Skeletal muscle satellite cell (primary cell): ENCODE data around the gene MYH15.

Experiments used
- H3K27me3 ChIP-seq: 2 replicates; pipeline ENCODE4 v1.7.0; 2013; ENCODE audit warnings: low read length; ENCODE audit not compliant: control insufficient read depth, insufficient read depth
- H3K36me3 ChIP-seq: 2 replicates; pipeline ENCODE4 v1.7.0; 2013; ENCODE audit warnings: mild to moderate bottlenecking, control low read depth, low read length; ENCODE audit not compliant: insufficient read depth
- H3K4me1 ChIP-seq: 2 replicates; pipeline ENCODE4 v1.7.0; 2013; ENCODE audit warnings: low read length; ENCODE audit not compliant: control insufficient read depth, insufficient read depth
- H3K4me2 ChIP-seq: 2 replicates; pipeline ENCODE4 v1.7.0; 2013; ENCODE audit warnings: mild to moderate bottlenecking, low read length
- H3K4me3 ChIP-seq: 2 replicates; pipeline ENCODE4 v1.7.0; 2013; ENCODE audit warnings: low read length
- H3K9ac ChIP-seq: 2 replicates; pipeline ENCODE4 v1.7.0; 2013; ENCODE audit warnings: mild to moderate bottlenecking, low read depth, low read length, moderate library complexity
- H3K9me3 ChIP-seq: replicated peaks from 2 replicates; pipeline ENCODE4 v1.7.0; 2013; ENCODE audit warnings: mild to moderate bottlenecking, control low read depth, low read length

Gene MYH15

DNA sequence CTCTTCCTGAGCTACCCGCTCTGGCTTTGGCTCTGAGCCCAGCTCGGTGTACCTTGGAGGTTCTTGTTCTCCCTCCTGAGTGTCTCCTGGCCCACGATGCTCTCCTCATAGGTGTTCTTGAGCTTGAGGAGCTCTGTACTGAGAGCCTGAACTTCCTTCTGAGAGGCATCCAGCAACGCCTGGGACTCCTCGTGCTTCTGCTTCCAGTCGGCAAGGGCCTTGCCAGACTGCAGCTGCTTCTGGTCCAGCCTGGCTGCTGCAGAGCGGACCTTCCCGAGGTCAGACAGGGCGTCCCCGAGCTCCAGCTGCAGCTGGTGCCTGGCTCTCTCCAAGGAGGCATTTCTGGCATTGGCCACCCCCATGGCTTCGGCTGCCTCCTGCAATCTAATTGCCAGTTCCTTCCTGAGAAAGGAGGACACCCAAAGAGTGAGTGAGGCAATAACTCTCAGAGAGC lies 99.8 kb downstream of the MYH15 start:
- Histone ChIP-seq H3K4me3 (no peak overlapping the region), H3K4me2 (no peak overlapping the region), H3K4me1 (no peaks in the 10 kb centered on the region), H3K9ac (no peak overlapping the region), H3K36me3 (no peaks in the 10 kb centered on the region), H3K9me3 (no peaks in the 10 kb centered on the region), H3K27me3 (no peaks in the 10 kb centered on the region)

- Histone ChIP-seq H3K4me3 (no peak overlapping the region), H3K9ac (no peak overlapping the region), H3K9me3 (no peaks in the 10 kb centered on the region), H3K27me3 (no peaks in the 10 kb centered on the region), H3K36me3 (no peaks in the 10 kb centered on the region), H3K4me1 (no peaks in the 10 kb centered on the region), H3K4me2 (no peak overlapping the region)
These were observed 100.6 kb downstream of the MYH15 start for GRCh38 chr3:108409800-108410178.

- H3K4me2 ChIP-seq = no peak overlapping the region
- H3K4me3 ChIP-seq = no peak overlapping the region
- no peaks in the 10 kb centered on the region for H3K36me3 ChIP-seq
- peaks cover 5% of the 10 kb centered on the region for H3K4me1 ChIP-seq
- H3K9ac ChIP-seq = no peak overlapping the region
- no peaks in the 10 kb centered on the region for H3K27me3 ChIP-seq
- H3K9me3 ChIP-seq = no peaks in the 10 kb centered on the region
These were observed 101.3 kb downstream of the MYH15 start for GRCh38 chr3:108408883-108409799.

GRCh38 chr3:108407886-108408285 lies 102.5 kb downstream of the MYH15 start:
- Histone ChIP-seq H3K36me3 (no peaks in the 10 kb centered on the region), H3K4me3 (no peak overlapping the region), H3K27me3 (no peaks in the 10 kb centered on the region), H3K9me3 (no peaks in the 10 kb centered on the region), H3K4me1 (peaks cover 6% of the 10 kb centered on the region), H3K4me2 (no peak overlapping the region), H3K9ac (no peak overlapping the region)

- H3K27me3 ChIP-seq = no peaks in the 10 kb centered on the region
- H3K36me3 ChIP-seq = no peaks in the 10 kb centered on the region
- H3K9me3 ChIP-seq = no peaks in the 10 kb centered on the region
- no peak overlapping the region for H3K4me2 ChIP-seq
- peaks cover 6% of the 10 kb centered on the region for H3K4me1 ChIP-seq
- no peak overlapping the region for H3K4me3 ChIP-seq
- no peak overlapping the region for H3K9ac ChIP-seq
These were observed 103.7 kb downstream of the MYH15 start for GRCh38 chr3:108406661-108407206.

- H3K4me3 ChIP-seq = no peak overlapping the region
- H3K4me1 ChIP-seq = peaks cover 6% of the 10 kb centered on the region
- no peaks in the 10 kb centered on the region for H3K27me3 ChIP-seq
- no peak overlapping the region for H3K4me2 ChIP-seq
- H3K9ac ChIP-seq = no peak overlapping the region
- H3K9me3 ChIP-seq = no peaks in the 10 kb centered on the region
- no peaks in the 10 kb centered on the region for H3K36me3 ChIP-seq
These were observed 104.2 kb downstream of the MYH15 start for GRCh38 chr3:108406063-108406660.

DNA sequence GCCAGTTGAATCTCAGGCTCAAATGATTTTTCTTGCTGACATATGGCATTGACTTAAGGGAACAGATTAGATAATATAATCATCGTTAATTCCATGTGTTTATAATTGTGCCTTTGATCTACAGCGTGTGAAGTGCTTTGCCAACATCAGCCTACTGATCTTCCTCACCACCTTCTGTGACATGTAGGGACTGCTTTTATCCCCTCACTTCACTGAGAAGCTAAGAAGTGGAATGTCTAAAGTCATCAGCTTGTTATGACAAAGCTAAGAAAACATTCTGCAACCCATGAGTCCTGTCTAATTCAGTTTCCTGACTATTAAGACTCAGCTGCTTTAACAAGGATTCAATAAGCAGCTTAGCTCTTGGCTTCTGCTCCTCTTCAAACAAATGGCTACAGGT lies 106.0 kb downstream of the MYH15 start:
- H3K36me3 ChIP-seq = no peaks in the 10 kb centered on the region
- no peak overlapping the region for H3K9ac ChIP-seq
- no peak overlapping the region for H3K4me3 ChIP-seq
- no peaks in the 10 kb centered on the region for H3K27me3 ChIP-seq
- H3K4me2 ChIP-seq = no peak overlapping the region
- H3K4me1 ChIP-seq = peaks cover 6% of the 10 kb centered on the region
- no peaks in the 10 kb centered on the region for H3K9me3 ChIP-seq

- Histone ChIP-seq H3K9me3 (no peaks in the 10 kb centered on the region), H3K4me2 (no peak overlapping the region), H3K4me1 (peaks cover 6% of the 10 kb centered on the region), H3K9ac (no peak overlapping the region), H3K36me3 (no peaks in the 10 kb centered on the region), H3K4me3 (no peak overlapping the region), H3K27me3 (no peaks in the 10 kb centered on the region)
These were observed 106.6 kb downstream of the MYH15 start for GRCh38 chr3:108403686-108404345.

DNA sequence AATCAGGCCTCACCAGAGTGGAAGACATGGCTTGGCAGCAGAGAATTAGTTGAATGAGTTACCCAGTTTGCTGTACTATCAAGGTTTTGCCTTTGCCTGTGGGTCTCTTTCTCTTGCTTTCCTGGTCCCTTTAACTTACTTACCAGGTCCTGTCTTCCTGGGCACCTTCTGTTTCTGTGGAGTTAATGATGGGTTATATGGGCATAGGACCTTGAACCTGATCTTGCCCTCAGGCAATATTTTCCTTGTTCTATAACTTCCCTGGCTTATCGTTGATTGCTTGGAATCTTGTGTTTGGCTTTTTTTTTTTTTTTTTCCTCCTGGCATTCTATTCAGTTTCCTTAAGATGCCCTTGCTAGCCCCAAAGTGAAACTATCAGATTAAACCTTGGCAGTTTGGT lies 107.2 kb downstream of the MYH15 start:
- no peaks in the 10 kb centered on the region for H3K27me3 ChIP-seq
- H3K4me2 ChIP-seq = no peak overlapping the region
- H3K9ac ChIP-seq = no peak overlapping the region
- H3K4me3 ChIP-seq = no peak overlapping the region
- H3K9me3 ChIP-seq = no peaks in the 10 kb centered on the region
- no peaks in the 10 kb centered on the region for H3K36me3 ChIP-seq
- H3K4me1 ChIP-seq = peaks cover 6% of the 10 kb centered on the region

DNA sequence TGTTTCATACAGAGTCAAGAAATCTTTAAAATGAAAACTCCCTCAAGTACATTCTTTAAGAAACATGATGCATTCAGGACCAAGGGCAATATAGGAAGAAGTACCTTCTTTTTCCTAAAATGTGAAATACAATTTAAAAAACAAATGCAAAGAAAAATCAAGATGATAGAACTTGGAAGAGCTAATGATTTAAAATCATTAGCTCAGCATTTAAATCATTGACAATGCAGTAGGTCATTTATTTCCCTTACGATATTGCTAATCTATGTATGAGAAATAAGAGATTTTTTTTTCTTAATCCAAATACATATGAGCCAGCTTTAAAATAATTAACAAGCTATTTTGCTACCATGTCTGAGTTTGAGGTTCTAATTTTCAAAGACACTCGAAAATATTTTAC lies 108.6 kb downstream of the MYH15 start:
- no peaks in the 10 kb centered on the region for H3K36me3 ChIP-seq
- H3K4me3 ChIP-seq = no peak overlapping the region
- H3K27me3 ChIP-seq = no peaks in the 10 kb centered on the region
- H3K4me2 ChIP-seq = no peak overlapping the region
- no peak overlapping the region for H3K9ac ChIP-seq
- peaks cover 6% of the 10 kb centered on the region for H3K4me1 ChIP-seq
- H3K9me3 ChIP-seq = no peaks in the 10 kb centered on the region

- Histone ChIP-seq H3K27me3 (no peaks in the 10 kb centered on the region), H3K4me2 (no peak overlapping the region), H3K9me3 (no peaks in the 10 kb centered on the region), H3K4me3 (no peak overlapping the region), H3K4me1 (no peaks in the 10 kb centered on the region), H3K36me3 (no peaks in the 10 kb centered on the region), H3K9ac (no peak overlapping the region)
These were observed 111.9 kb downstream of the MYH15 start for GRCh38 chr3:108398510-108398909.
